ENCODE results near the gene GPALPP1.
A peak's percentile ranks its signal among the peaks of the same experiment; 100 is the strongest.
"Not testable (repeated sequence)": the region's sequence is repeated elsewhere in the genome, so short reads cannot be mapped to it uniquely, and the experiment has no call there.

GPALPP1 gene

GRCh38 chr13:45047394-45048310 is 58.3 kb downstream of the GPALPP1 start:
- Histone ChIP-seq H3K36me3 (ENCODE audit: control insufficient read depth, insufficient read depth, low read length) (no peaks in the 10 kb centered on the region), H3K27me3 (ENCODE audit: control insufficient read depth, insufficient read depth, low read length) (no peaks in the 10 kb centered on the region), H3K9ac (ENCODE audit: low read length) (peak overlapping the region; percentile 49), H3K9me3 (ENCODE audit: control insufficient read depth, low read length) (no peaks in the 10 kb centered on the region), H3K4me1 (ENCODE audit: control insufficient read depth, insufficient read depth, low read length) (no peaks in the 10 kb centered on the region), H3K4me3 (ENCODE audit: low read length) (peak overlapping the region; percentile 51)

DNA sequence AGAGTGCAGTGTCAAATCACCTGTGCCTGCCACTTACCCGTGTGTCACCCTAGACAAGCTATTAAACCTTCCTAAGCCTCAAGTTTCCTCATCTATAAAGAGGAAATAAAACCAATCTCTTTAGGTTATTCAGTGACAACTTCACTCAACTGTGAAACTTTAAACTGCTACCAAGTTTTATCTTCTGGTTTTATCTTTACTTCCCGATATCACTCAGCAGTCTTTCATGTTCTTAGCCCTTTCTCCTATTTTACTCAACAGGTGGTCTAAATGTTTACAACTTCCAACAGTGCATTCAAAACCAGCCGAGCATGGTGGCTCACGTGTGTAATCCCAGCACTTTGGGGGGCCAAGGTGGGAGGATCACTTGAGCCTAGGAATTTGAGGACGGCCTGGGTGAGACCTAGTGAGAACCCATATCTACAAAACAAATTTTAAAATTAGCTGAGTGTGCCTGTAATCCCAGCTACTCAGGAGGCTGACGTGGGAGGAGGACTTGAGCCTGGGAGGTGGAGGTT is 59.6 kb downstream of the GPALPP1 start:
- no peaks in the 10 kb centered on the region for H3K4me1 ChIP-seq (ENCODE audit: control insufficient read depth, insufficient read depth, low read length)
- no peaks in the 10 kb centered on the region for H3K27me3 ChIP-seq (ENCODE audit: control insufficient read depth, insufficient read depth, low read length)
- no peak overlapping the region for H3K4me3 ChIP-seq (ENCODE audit: low read length)
- no peak overlapping the region for H3K9ac ChIP-seq (ENCODE audit: low read length)
- H3K9me3 ChIP-seq (ENCODE audit: control insufficient read depth, low read length) = no peaks in the 10 kb centered on the region
- no peaks in the 10 kb centered on the region for H3K36me3 ChIP-seq (ENCODE audit: control insufficient read depth, insufficient read depth, low read length)

- Histone ChIP-seq H3K4me1 (ENCODE audit: control insufficient read depth, insufficient read depth, low read length) (no peaks in the 10 kb centered on the region), H3K36me3 (ENCODE audit: control insufficient read depth, insufficient read depth, low read length) (no peaks in the 10 kb centered on the region), H3K27me3 (ENCODE audit: control insufficient read depth, insufficient read depth, low read length) (no peaks in the 10 kb centered on the region), H3K9ac (ENCODE audit: low read length) (no peak overlapping the region), H3K4me3 (ENCODE audit: low read length) (no peak overlapping the region), H3K9me3 (ENCODE audit: control insufficient read depth, low read length) (no peaks in the 10 kb centered on the region)
Observed at GRCh38 chr13:45049478-45049877, 60.1 kb downstream of the GPALPP1 start.

DNA sequence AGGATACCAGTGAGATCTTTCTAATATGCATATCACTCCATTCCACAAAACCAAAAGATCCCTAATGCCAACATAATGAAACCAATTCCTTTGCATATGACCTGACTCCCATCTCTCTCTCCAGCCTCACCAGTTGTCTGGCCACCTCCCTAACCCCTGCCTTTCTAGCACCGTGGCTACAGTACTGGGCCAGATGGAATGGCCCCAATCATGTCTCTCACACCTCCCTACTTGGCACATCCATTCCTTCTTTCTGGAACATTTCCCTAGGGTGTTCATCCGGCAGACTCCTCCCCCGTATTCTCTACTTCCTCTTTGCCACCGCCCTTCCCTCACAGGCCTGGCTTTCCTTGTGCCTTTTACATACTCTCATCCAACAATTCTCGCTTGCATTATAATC is 62.0 kb downstream of the GPALPP1 start:
- H3K9ac ChIP-seq (ENCODE audit: low read length) = no peak overlapping the region
- no peak overlapping the region for H3K4me3 ChIP-seq (ENCODE audit: low read length)
- H3K36me3 ChIP-seq (ENCODE audit: control insufficient read depth, insufficient read depth, low read length) = no peaks in the 10 kb centered on the region
- no peaks in the 10 kb centered on the region for H3K9me3 ChIP-seq (ENCODE audit: control insufficient read depth, low read length)
- H3K27me3 ChIP-seq (ENCODE audit: control insufficient read depth, insufficient read depth, low read length) = no peaks in the 10 kb centered on the region
- H3K4me1 ChIP-seq (ENCODE audit: control insufficient read depth, insufficient read depth, low read length) = peaks cover 3% of the 10 kb centered on the region

DNA sequence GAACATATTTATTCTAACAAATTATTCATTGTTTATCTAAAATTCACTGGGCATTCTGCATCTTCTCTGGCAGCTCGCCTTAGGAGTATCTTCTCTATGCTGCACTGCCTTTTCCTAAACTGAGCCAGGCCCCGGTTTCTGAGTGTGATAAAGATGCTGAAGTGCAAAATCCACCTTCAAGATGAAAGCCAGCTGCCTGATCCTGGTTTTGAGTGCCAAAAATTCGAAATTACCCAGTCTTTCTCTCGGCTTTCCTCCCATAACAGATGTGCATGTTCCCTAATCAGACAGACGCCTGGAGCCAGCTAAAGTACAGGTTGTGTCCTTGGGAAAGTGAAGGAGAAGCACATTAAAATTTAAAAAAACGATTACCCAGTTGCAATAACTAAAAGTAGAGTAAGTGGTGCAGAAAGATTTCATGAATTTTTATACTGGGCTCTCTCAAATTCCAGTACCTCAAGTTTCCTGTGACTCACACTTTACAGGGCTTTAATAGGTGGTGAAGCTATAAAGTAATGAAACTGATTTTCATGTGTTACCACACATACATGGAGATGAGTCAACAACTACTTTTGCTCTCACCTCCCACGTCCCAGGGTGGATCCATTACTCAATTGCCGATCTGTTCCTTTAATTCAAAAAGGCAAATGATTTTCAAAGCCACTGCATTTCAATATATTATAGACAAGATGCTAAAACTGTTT is 66.0 kb downstream of the GPALPP1 start:
- Histone ChIP-seq H3K9me3 (ENCODE audit: control insufficient read depth, low read length) (no peaks in the 10 kb centered on the region), H3K9ac (ENCODE audit: low read length) (no peak overlapping the region), H3K36me3 (ENCODE audit: control insufficient read depth, insufficient read depth, low read length) (no peaks in the 10 kb centered on the region), H3K4me1 (ENCODE audit: control insufficient read depth, insufficient read depth, low read length) (peaks cover 5% of the 10 kb centered on the region), H3K27me3 (ENCODE audit: control insufficient read depth, insufficient read depth, low read length) (no peaks in the 10 kb centered on the region), H3K4me3 (ENCODE audit: low read length) (no peak overlapping the region)

GRCh38 chr13:45055902-45056648 is 66.7 kb downstream of the GPALPP1 start:
- Histone ChIP-seq H3K4me3 (ENCODE audit: low read length) (no peak overlapping the region), H3K4me1 (ENCODE audit: control insufficient read depth, insufficient read depth, low read length) (peaks cover 5% of the 10 kb centered on the region)

DNA sequence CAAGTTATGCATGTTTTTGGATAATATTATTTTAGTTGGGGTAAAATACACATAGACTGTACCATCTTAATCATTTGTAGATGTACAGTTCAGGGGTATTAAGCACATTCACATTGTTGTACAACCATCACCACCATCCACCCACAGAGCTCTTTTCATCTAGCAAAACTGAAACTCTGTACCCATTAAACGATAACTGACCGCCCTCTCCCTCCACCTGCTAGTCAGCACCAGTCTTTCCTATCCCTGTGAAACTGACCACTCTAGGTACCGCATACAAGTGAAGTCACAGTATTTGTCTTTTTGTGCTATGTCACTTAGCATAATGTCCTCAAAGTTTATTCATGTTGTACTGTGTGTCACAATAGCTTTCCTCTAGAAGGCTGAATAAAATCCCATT is 70.7 kb downstream of the GPALPP1 start:
- Histone ChIP-seq H3K27me3 (ENCODE audit: control insufficient read depth, insufficient read depth, low read length) (no peaks in the 10 kb centered on the region), H3K4me1 (ENCODE audit: control insufficient read depth, insufficient read depth, low read length) (peaks cover 5% of the 10 kb centered on the region), H3K9ac (ENCODE audit: low read length) (no peak overlapping the region), H3K4me3 (ENCODE audit: low read length) (no peak overlapping the region), H3K9me3 (ENCODE audit: control insufficient read depth, low read length) (no peaks in the 10 kb centered on the region), H3K36me3 (ENCODE audit: control insufficient read depth, insufficient read depth, low read length) (no peaks in the 10 kb centered on the region)

More at GRCh38 chr13:45055902-45056648, 66.7 kb downstream of the GPALPP1 start:
- no peaks in the 10 kb centered on the region for H3K9me3 ChIP-seq (ENCODE audit: control insufficient read depth, low read length)
- H3K9ac ChIP-seq (ENCODE audit: low read length) = no peak overlapping the region
- no peaks in the 10 kb centered on the region for H3K27me3 ChIP-seq (ENCODE audit: control insufficient read depth, insufficient read depth, low read length)
- no peaks in the 10 kb centered on the region for H3K36me3 ChIP-seq (ENCODE audit: control insufficient read depth, insufficient read depth, low read length)

DNA sequence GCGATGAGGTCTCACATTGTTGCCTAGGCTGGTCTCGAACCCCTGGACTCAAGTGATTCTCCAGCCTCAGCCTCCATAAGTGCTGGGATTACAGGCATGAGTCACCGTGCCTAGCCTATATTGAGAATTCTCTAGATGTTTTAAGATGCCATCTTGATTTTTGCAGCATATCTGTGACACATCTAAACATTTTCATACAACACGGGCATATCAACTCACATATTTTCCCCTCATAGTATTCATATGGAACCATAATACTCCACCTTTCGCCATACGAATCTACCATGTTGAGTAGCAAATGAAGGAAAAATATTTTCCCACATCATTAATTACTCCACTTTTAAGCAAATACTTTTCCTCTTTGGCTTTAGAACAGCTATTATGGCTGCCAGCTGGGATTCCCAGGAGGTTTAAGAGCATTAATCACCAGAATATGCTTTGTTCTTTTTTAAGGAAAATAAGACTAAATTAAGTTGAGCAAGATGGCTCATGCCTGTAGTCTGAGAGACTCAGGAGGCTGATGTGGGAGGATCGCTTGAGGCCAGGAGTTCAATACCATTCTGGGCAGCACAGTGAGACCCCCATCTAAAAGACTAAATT is 74.0 kb downstream of the GPALPP1 start:
- no peaks in the 10 kb centered on the region for H3K27me3 ChIP-seq (ENCODE audit: control insufficient read depth, insufficient read depth, low read length)
- no peaks in the 10 kb centered on the region for H3K36me3 ChIP-seq (ENCODE audit: control insufficient read depth, insufficient read depth, low read length)
- H3K4me1 ChIP-seq (ENCODE audit: control insufficient read depth, insufficient read depth, low read length) = no peaks in the 10 kb centered on the region
- H3K9me3 ChIP-seq (ENCODE audit: control insufficient read depth, low read length) = no peaks in the 10 kb centered on the region
- no peak overlapping the region for H3K4me3 ChIP-seq (ENCODE audit: low read length)
- H3K9ac ChIP-seq (ENCODE audit: low read length) = no peak overlapping the region

DNA sequence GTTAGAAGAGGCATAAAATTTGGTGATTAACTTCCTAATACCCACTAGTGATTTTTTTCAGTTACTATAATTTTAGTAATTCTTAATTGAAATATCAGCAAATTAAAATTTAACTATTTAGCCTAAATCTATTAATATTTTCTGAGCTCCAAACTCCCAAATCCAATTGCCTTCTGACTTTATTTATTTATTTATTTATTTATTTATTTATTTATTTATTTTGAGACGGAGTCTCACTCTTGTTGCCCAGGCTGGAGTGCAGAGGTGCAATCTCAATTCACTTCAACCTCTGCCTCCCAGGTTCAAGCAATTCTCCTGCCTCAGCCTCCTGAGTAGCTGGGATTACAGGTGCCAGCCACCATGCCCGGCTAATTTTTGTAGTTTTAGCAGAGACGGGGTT is 74.6 kb downstream of the GPALPP1 start:
- H3K27me3 ChIP-seq (ENCODE audit: control insufficient read depth, insufficient read depth, low read length); H3K9ac ChIP-seq (ENCODE audit: low read length); H3K9me3 ChIP-seq (ENCODE audit: control insufficient read depth, low read length); H3K4me3 ChIP-seq (ENCODE audit: low read length); H3K36me3 ChIP-seq (ENCODE audit: control insufficient read depth, insufficient read depth, low read length); H3K4me1 ChIP-seq (ENCODE audit: control insufficient read depth, insufficient read depth, low read length): not testable (repeated sequence)

DNA sequence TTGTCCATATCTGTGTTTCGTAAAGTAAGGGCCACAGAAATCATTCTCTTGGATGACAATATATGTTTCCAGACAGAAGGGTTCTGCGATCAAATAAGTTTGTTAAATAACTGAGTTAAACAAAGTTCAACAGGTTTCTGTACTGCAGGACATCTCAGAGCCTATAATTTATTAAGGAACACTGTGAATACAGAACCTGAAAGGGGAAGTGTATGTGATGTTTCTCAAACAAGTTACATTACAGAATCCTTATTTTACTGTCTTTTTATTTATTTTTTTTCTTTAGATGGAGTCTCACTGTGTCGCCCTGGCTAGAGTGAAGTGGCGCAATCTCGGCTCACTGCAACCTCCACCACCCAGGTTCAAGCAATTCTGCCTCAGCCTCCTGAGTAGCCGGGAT is 75.6 kb downstream of the GPALPP1 start:
- no peak overlapping the region for H3K9ac ChIP-seq (ENCODE audit: low read length)
- no peaks in the 10 kb centered on the region for H3K36me3 ChIP-seq (ENCODE audit: control insufficient read depth, insufficient read depth, low read length)
- H3K4me3 ChIP-seq (ENCODE audit: low read length) = no peak overlapping the region
- H3K9me3 ChIP-seq (ENCODE audit: control insufficient read depth, low read length) = no peaks in the 10 kb centered on the region
- H3K4me1 ChIP-seq (ENCODE audit: control insufficient read depth, insufficient read depth, low read length) = no peaks in the 10 kb centered on the region
- H3K27me3 ChIP-seq (ENCODE audit: control insufficient read depth, insufficient read depth, low read length) = no peaks in the 10 kb centered on the region

DNA sequence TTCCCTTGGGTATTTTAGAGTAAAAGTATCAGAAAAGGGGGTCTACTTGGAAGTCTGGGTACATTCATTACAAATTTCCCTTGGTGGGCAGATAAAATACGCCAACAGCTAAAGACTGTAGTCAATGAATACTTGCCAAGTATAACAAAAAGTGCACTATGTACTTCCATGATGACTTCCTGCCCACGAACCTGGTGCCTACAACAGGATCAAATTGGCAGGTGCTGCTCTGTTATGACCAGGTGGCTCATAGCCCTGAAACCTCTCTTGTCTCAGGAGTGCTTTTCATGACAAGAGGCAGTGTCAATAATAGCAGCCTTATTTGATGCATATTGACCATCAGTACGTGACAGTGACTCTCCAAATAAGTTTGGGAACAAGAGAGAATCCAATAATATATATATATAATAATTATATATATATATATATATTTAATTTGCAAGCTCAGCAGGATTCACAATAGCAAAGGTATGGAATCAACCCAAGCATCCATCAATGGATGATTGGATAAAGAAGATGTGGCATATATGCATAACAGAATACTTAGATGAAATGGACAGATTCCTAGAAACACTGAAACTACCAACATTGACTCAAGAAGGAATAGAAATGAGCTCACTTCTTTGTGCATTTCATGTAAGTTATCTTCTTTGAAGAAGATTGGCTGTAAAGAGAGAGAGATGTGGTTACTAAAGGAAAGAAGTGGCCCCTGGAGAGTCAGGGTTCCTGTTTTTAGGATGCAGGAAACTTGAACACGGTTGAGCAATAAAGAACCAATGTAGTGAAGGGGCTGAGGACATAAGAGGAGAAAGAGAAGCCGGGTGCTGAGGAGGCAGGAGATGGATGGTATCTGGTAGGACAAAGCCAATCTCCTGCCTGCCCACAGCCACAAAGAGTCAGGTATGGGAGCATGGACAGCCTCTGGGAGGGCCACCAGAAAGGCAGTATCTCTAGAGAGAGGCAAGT is 79.0 kb downstream of the GPALPP1 start:
- H3K27me3 ChIP-seq (ENCODE audit: control insufficient read depth, insufficient read depth, low read length) = no peaks in the 10 kb centered on the region
- H3K4me1 ChIP-seq (ENCODE audit: control insufficient read depth, insufficient read depth, low read length) = no peaks in the 10 kb centered on the region
- no peaks in the 10 kb centered on the region for H3K9me3 ChIP-seq (ENCODE audit: control insufficient read depth, low read length)
- no peak overlapping the region for H3K9ac ChIP-seq (ENCODE audit: low read length)
- no peaks in the 10 kb centered on the region for H3K36me3 ChIP-seq (ENCODE audit: control insufficient read depth, insufficient read depth, low read length)
- no peak overlapping the region for H3K4me3 ChIP-seq (ENCODE audit: low read length)
